Measurements from ENCODE around the gene PCOLCE2.
"Not testable (repeated sequence)": the region's sequence is repeated elsewhere in the genome, so short reads cannot be mapped to it uniquely, and the experiment has no call there.

PCOLCE2 gene

GRCh38 chr3:142898346-142899213, 9.7 kb upstream of the PCOLCE2 start:
- no peak for DNase-seq

- DNase-seq: no peak
These were observed 8.9 kb upstream of the PCOLCE2 start for GRCh38 chr3:142897807-142898206.

GRCh38 chr3:142896996-142897395, 8.1 kb upstream of the PCOLCE2 start:
- DNase-seq: no peak

GRCh38 chr3:142896201-142896755, 7.4 kb upstream of the PCOLCE2 start:
- no peak for DNase-seq

DNA sequence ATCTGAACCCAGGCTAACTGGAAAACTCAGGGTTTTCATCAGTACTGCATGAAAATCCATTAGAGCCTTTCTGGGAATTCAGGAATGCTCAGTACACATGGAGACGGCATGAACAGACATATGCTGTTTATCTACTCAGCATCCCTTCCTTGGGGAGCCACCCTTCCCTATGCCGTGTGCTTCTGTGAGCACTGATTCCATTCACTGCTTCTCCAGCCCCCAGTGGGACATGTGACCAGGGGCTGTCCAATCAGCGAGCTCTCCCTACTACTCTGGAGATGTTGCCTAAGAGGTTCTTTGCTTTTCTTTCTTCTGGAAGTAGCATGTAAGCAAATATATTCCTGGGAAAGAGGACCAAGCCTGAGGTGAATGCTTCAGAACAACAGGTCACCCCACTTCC, 5.6 kb upstream of the PCOLCE2 start:
- no peak for DNase-seq

DNA sequence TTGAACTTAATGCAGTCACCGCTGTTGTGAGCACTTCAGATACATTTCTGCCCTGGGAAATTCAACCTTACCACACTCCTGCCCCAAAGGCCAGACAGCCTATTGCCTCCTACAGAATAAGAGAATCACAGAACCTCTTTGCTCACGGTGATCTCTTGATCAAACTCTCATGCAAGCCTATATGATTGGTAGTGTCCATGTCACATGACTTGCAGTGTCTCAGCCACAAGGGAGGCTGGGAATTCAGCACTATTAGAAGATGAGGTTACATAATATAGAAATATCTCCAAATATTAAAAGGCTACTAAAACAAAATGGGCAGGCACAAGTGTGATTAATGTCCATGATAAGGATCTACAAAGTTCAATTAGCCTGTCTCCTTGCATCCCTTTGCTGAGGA, 3.8 kb upstream of the PCOLCE2 start:
- no peak for DNase-seq

GRCh38 chr3:142890592-142890991, 1.7 kb upstream of the PCOLCE2 start:
- no peak for DNase-seq

GRCh38 chr3:142889212-142890014, 530 bp upstream of the PCOLCE2 start:
- no peak for DNase-seq

GRCh38 chr3:142888099-142888480, 793 bp downstream of the PCOLCE2 start:
- no peak for DNase-seq

DNA sequence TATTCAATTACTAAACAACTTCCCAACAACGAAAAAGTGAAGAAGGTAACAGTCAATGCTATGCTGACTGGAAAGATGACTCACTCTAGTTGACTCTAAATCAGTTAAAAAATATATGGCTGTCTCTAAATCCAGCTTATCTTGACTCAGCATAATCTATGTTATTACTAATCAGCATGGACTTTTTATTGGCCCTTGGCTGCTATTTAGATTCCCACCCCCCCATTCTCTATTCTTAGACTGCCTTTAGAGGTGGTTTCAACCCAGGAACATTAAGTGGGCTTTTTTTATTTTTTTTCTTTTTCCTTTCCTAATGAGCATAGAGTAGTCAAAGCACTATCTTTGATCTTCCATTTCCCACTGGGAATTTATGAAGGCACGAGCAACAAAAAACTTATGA, 1.9 kb downstream of the PCOLCE2 start:
- no peak for DNase-seq

GRCh38 chr3:142886021-142886420, 2.9 kb downstream of the PCOLCE2 start:
- DNase-seq: no peak

GRCh38 chr3:142884531-142884930, 4.4 kb downstream of the PCOLCE2 start:
- no peak for DNase-seq

DNA sequence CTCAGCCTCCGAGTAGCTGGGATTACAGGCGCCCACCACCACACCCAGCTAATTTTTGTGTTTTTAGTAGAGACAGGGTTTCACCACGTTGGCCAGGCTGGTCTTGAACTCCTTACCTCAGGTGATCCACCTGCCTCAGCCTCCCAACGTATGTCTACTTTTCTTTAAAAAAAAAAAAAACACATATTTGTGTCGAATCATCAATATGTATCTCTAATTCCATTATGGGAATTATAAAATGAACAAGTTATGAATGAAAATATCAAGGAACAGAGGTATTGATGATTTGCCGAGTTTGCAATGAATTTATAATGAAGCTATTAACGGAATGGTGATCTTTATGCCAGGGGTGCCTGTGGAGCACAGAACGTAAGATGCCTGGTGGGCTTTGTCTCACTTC, 5.3 kb downstream of the PCOLCE2 start:
- not testable (repeated sequence) for DNase-seq

- no peak for DNase-seq
These were observed 7.2 kb downstream of the PCOLCE2 start for GRCh38 chr3:142881445-142882224.

- no peak for DNase-seq
These were observed 10.1 kb downstream of the PCOLCE2 start for GRCh38 chr3:142878649-142879300.

DNA sequence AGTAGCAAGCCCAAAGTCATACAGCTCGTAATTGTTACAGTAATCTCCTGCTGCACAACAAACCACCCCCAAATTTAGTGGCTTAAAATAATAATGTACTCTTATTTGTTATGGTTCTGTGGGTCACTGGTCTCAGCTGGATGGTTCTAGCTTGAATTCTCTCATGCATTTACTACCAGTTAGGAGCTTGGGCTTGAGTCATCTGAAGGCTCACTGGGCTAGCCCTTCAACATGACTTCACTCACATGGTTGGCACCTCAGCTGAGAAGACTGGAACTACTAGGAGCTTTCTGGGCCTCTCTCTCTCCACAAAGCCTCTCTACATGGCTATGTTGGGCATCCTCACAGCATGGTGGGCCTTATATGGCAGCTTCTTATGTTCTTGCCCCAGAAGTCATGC, 12.5 kb downstream of the PCOLCE2 start:
- DNase-seq: no peak

- DNase-seq: no peak
These were observed 13.2 kb downstream of the PCOLCE2 start for GRCh38 chr3:142875583-142876207.

DNA sequence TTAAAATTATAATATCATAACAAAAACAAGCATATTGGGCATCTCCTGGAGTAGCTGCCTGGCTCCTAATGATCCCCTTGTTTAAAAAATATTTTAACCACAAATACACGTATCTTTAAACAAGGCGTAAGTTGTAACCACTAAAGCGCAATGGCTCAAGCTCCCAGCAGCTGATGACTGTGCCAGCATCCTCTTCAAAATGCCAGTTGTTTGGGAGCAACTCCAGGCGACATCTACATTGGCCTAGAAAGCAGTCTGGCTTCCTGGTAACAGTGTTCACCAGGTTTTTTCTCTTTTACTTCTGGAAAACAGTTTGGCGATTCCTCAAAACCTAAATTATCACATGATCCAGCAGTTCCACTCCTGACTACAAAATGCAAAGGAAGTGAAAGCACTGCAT, 13.8 kb downstream of the PCOLCE2 start:
- no peak for DNase-seq

DNA sequence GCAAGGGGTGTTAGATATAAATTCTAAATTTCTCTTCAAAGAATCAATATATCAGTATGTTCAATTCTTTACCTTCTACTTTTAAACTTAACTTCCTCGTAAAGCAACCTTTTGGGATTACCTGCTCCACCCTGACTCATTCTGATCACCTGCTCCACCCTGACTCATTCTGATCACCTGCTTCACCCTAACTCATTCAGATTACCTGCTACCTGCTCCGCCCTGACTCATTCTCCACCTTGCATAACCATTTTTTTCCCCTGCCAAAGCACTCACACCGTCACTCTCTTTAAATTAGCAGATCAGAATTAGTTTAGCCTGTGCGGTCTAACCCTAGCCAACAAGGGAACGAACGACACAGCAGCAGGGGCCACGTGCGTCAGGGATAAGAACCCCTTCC, 20.5 kb downstream of the PCOLCE2 start:
- not testable (repeated sequence) for DNase-seq

GRCh38 chr3:142866841-142867631, 21.8 kb downstream of the PCOLCE2 start:
- DNase-seq: peak; percentile 53
